NT2/D1 (cell line): ENCODE measurements around the gene TSPOAP1.

Source experiments
- DNase-seq: peaks from one replicate; pipeline ENCODE4 v3.0.0-alpha.2; 2011; ENCODE audit warnings: low read depth, low spot score
- H3K27me3 ChIP-seq: 2 replicates; pipeline ENCODE4 v1.6.0; 2011; ENCODE audit warnings: mild to moderate bottlenecking; ENCODE audit not compliant: insufficient read length, insufficient read depth
- H3K36me3 ChIP-seq: 2 replicates; pipeline ENCODE4 v1.6.1; 2011; ENCODE audit warnings: mild to moderate bottlenecking, low read length, mixed read lengths; ENCODE audit not compliant: insufficient read depth, insufficient read length
- H3K4me1 ChIP-seq: 2 replicates; pipeline ENCODE4 v1.5.1; 2011; ENCODE audit not compliant: insufficient read depth, insufficient read length
- H3K4me3 ChIP-seq: 2 replicates; pipeline ENCODE4 v1.5.1; 2011; ENCODE audit warnings: low read depth; ENCODE audit not compliant: insufficient read length
- H3K9ac ChIP-seq: 2 replicates; pipeline ENCODE4 v1.6.0; 2011; ENCODE audit warnings: low read depth; ENCODE audit not compliant: insufficient read length
- H3K9me3 ChIP-seq: 2 replicates; pipeline ENCODE4 v1.5.1; 2011; ENCODE audit warnings: mild to moderate bottlenecking, low read length; ENCODE audit not compliant: insufficient read depth
- SUZ12 ChIP-seq: IDR thresholded peaks from 2 replicates; pipeline ENCODE4 v1.6.1; 2011; ENCODE audit not compliant: insufficient read length, insufficient read depth; ENCODE audit errors: extremely low read depth
- YY1 ChIP-seq: IDR thresholded peaks from 2 replicates; pipeline ENCODE4 v1.6.1; 2011; ENCODE audit not compliant: insufficient read length, insufficient read depth
- ZNF274 ChIP-seq: IDR thresholded peaks from 2 replicates; pipeline ENCODE4 v1.6.1; 2011; ENCODE audit warnings: mild to moderate bottlenecking, low read depth, low read length

The TSPOAP1 gene

GRCh38 chr17:58269557-58270291 is 58.9 kb downstream of the TSPOAP1 start:
- peaks cover 1% of the 10 kb centered on the region for H3K27me3 ChIP-seq
- TF ChIP-seq ZNF274: no peak
- no peak for TF ChIP-seq SUZ12
- no peak for TF ChIP-seq YY1

GRCh38 chr17:58268774-58269556 is 59.6 kb downstream of the TSPOAP1 start:
- no peak for DNase-seq
- H3K27me3 ChIP-seq: peaks cover 3% of the 10 kb centered on the region

More at GRCh38 chr17:58269557-58270291, 58.9 kb downstream of the TSPOAP1 start:
- H3K9me3 ChIP-seq: no peaks in the 10 kb centered on the region
- no peaks in the 10 kb centered on the region for H3K36me3 ChIP-seq
- no peaks in the 10 kb centered on the region for H3K4me1 ChIP-seq
- no peak overlapping the region for H3K9ac ChIP-seq
- H3K4me3 ChIP-seq: no peak overlapping the region
- no peak for DNase-seq

GRCh38 chr17:58268326-58268725 is 60.3 kb downstream of the TSPOAP1 start:
- no peaks in the 10 kb centered on the region for H3K4me1 ChIP-seq
- no peaks in the 10 kb centered on the region for H3K36me3 ChIP-seq
- TF ChIP-seq ZNF274 (no peak), SUZ12 (no peak), YY1 (no peak)
- peaks cover 3% of the 10 kb centered on the region for H3K27me3 ChIP-seq
- H3K9ac ChIP-seq: no peak overlapping the region
- no peak for DNase-seq
- no peak overlapping the region for H3K4me3 ChIP-seq
- no peaks in the 10 kb centered on the region for H3K9me3 ChIP-seq

More at GRCh38 chr17:58268774-58269556, 59.6 kb downstream of the TSPOAP1 start:
- Histone ChIP-seq H3K36me3 (no peaks in the 10 kb centered on the region), H3K4me3 (no peak overlapping the region), H3K4me1 (no peaks in the 10 kb centered on the region), H3K9me3 (no peaks in the 10 kb centered on the region), H3K9ac (no peak overlapping the region)
- TF ChIP-seq SUZ12: no peak
- no peak for TF ChIP-seq ZNF274
- no peak for TF ChIP-seq YY1

GRCh38 chr17:58267347-58268324 is 61.0 kb downstream of the TSPOAP1 start:
- Histone ChIP-seq H3K27me3 (peaks cover 3% of the 10 kb centered on the region), H3K9ac (no peak overlapping the region), H3K4me3 (no peak overlapping the region), H3K36me3 (no peaks in the 10 kb centered on the region), H3K4me1 (no peaks in the 10 kb centered on the region), H3K9me3 (no peaks in the 10 kb centered on the region)
- TF ChIP-seq ZNF274: no peak
- no peak for TF ChIP-seq YY1
- no peak for TF ChIP-seq SUZ12
- DNase-seq: no peak

GRCh38 chr17:58265902-58266875 is 62.4 kb downstream of the TSPOAP1 start:
- Histone ChIP-seq H3K27me3 (peaks cover 3% of the 10 kb centered on the region), H3K36me3 (no peaks in the 10 kb centered on the region), H3K4me1 (no peaks in the 10 kb centered on the region), H3K9ac (no peak overlapping the region), H3K9me3 (no peaks in the 10 kb centered on the region), H3K4me3 (no peak overlapping the region)
- DNase-seq: no peak
- TF ChIP-seq ZNF274: no peak
- no peak for TF ChIP-seq YY1
- no peak for TF ChIP-seq SUZ12

- H3K9ac ChIP-seq: no peak overlapping the region
- no peaks in the 10 kb centered on the region for H3K4me1 ChIP-seq
- DNase-seq: no peak
- H3K9me3 ChIP-seq: no peaks in the 10 kb centered on the region
- peaks cover 3% of the 10 kb centered on the region for H3K27me3 ChIP-seq
- no peaks in the 10 kb centered on the region for H3K36me3 ChIP-seq
- TF ChIP-seq YY1: no peak
- no peak for TF ChIP-seq SUZ12
- no peak for TF ChIP-seq ZNF274
- H3K4me3 ChIP-seq: no peak overlapping the region
Measured at GRCh38 chr17:58265271-58265670, 63.3 kb downstream of the TSPOAP1 start.
